H1 (cell line): ENCODE results near the gene PF4V1. TPM values are rescaled to one million over a fixed set of nuclear protein-coding genes. Genes with fewer than 3 reads are reported as not detected.

Source experiments
- CTCF ChIA-PET: fragments of 300-600 bp; sonication (Branson Sonifier 250); formaldehyde crosslinking; loops from one replicate; lab custom pipeline; 2021; ENCODE audit not compliant: partially characterized antibody; lab: Charles Lee
- POLR2A ChIA-PET: fragments of 300-600 bp; sonication (Branson Sonifier 250); formaldehyde crosslinking; loops from one replicate; lab custom pipeline; 2021; ENCODE audit warnings: inconsistent platforms; ENCODE audit not compliant: partially characterized antibody; lab: Charles Lee
- DNase-seq, 2 experiments: peaks; one replicate each; pipeline versions ENCODE4 v3.0.0 to v3.0.0-alpha.2; 2010 to 2022; ENCODE audit warnings: low spot score in 2 of 2, low read depth in 1 of 2, mixed read lengths in 1 of 2
- FAIRE-seq: peaks from 2 replicates; lab custom pipeline; 2011; peaks lifted over from hg19 to GRCh38; lab: Jason Lieb, UNC
- H2AFZ ChIP-seq: 2 replicates; pipeline ENCODE4 v1.8.1; 2012; ENCODE audit warnings: low read length, inconsistent platforms
- H2AK5ac ChIP-seq: 2 replicates; pipeline ENCODE4 v1.6.1; 2013; ENCODE audit warnings: low read depth, low read length
- H2BK120ac ChIP-seq: replicated peaks from 2 replicates; pipeline ENCODE3; 2013; ENCODE audit warnings: low read depth, low read length, inconsistent platforms
- H2BK12ac ChIP-seq: 2 replicates; pipeline ENCODE4 v1.6.1; 2013; ENCODE audit warnings: low read depth, low read length
- H2BK15ac ChIP-seq: 2 replicates; pipeline ENCODE4 v1.6.1; 2013; ENCODE audit warnings: low read length
- H2BK20ac ChIP-seq: 2 replicates; pipeline ENCODE4 v1.6.1; 2013; ENCODE audit warnings: low read length
- H2BK5ac ChIP-seq: 2 replicates; pipeline ENCODE4 v1.6.1; 2013; ENCODE audit warnings: low read depth, low read length
- H3K14ac ChIP-seq: 2 replicates; pipeline ENCODE4 v1.6.1; 2013; ENCODE audit warnings: inconsistent platforms; ENCODE audit not compliant: insufficient read length
- H3K18ac ChIP-seq: 2 replicates; pipeline ENCODE4 v1.6.1; 2013; ENCODE audit warnings: low read length; ENCODE audit errors: extremely low read depth
- H3K23ac ChIP-seq: 2 replicates; pipeline ENCODE4 v1.6.1; 2013; ENCODE audit warnings: inconsistent platforms; ENCODE audit not compliant: insufficient read length
- H3K23me2 ChIP-seq: 2 replicates; pipeline ENCODE4 v1.6.1; 2013; ENCODE audit warnings: low read depth, low read length
- H3K27ac ChIP-seq: 2 replicates; pipeline ENCODE4 v1.6.1; 2011; ENCODE audit warnings: low read depth, low read length, inconsistent platforms
- H3K27me3 ChIP-seq, 4 experiments: replicated peaks in 1 of 4; 1 replicate in 1 of 4; 2 replicates in 3 of 4; pipeline versions ENCODE4 v1.6.1 to v1.8.1; 2011 to 2013; ENCODE audit warnings: low read length in 3 of 4, mild to moderate bottlenecking in 3 of 4, inconsistent platforms in 2 of 4, mixed read lengths in 2 of 4, moderate library complexity in 1 of 4; ENCODE audit not compliant: control insufficient read depth in 3 of 4, insufficient read depth in 3 of 4; ENCODE audit errors: extremely low read depth in 1 of 4
- H3K36me3 ChIP-seq, 4 experiments: 2 replicates each; pipeline versions ENCODE4 v1.6.1 to v1.8.1; 2011 to 2013; ENCODE audit warnings: mild to moderate bottlenecking in 4 of 4, low read length in 3 of 4, moderate library complexity in 2 of 4, control low read depth in 1 of 4, inconsistent platforms in 1 of 4; ENCODE audit not compliant: insufficient read depth in 4 of 4, control insufficient read depth in 2 of 4
- H3K4ac ChIP-seq: replicated peaks from 2 replicates; pipeline ENCODE3; 2013; ENCODE audit warnings: low read length, low read depth, mixed read lengths, inconsistent platforms; ENCODE audit not compliant: insufficient read length
- H3K4me1 ChIP-seq, 4 experiments: replicated peaks in 1 of 4; 1 replicate in 1 of 4; 2 replicates in 3 of 4; pipeline versions ENCODE4 v1.6.1 to v1.8.1; 2011 to 2013; ENCODE audit warnings: low read length in 3 of 4, inconsistent platforms in 2 of 4, mixed read lengths in 1 of 4; ENCODE audit not compliant: insufficient read depth in 4 of 4, control insufficient read depth in 3 of 4
- H3K4me2 ChIP-seq, 2 experiments: 2 replicates each; pipeline versions ENCODE4 v1.6.1 to v1.8.1; 2011 to 2013; ENCODE audit warnings: low read depth in 2 of 2, low read length in 2 of 2, control low read depth in 1 of 2, inconsistent platforms in 1 of 2, mild to moderate bottlenecking in 1 of 2; ENCODE audit not compliant: insufficient read depth in 1 of 2
- H3K4me3 ChIP-seq, 4 experiments: fragments of 200-600, 300-600 bp in 1 of 4; sonication (generic), shearing (Covaris generic), sonication (Bioruptor Twin) in 1 of 4; 2 replicates each; pipeline versions ENCODE4 v1.5.1 to v1.8.1; 2011 to 2016; ENCODE audit warnings: low read length in 4 of 4, low read depth in 3 of 4, control low read depth in 2 of 4, inconsistent platforms in 2 of 4, mild to moderate bottlenecking in 2 of 4, mixed read lengths in 1 of 4, moderate library complexity in 1 of 4; ENCODE audit not compliant: insufficient read depth in 2 of 4; ENCODE audit errors: extremely low read depth in 1 of 4
- H3K56ac ChIP-seq: replicated peaks from 2 replicates; pipeline ENCODE3; 2013; ENCODE audit warnings: low read depth, mild to moderate bottlenecking, mixed read lengths, low read length, inconsistent platforms; ENCODE audit not compliant: insufficient read length
- H3K79me1 ChIP-seq: 2 replicates; pipeline ENCODE4 v1.6.1; 2013; ENCODE audit warnings: low read depth, low read length, control low read depth
- H3K79me2 ChIP-seq, 2 experiments: 2 replicates each; pipeline versions ENCODE4 v1.6.1 to v1.8.1; 2012 to 2013; ENCODE audit warnings: low read length in 2 of 2, mild to moderate bottlenecking in 2 of 2, inconsistent platforms in 1 of 2; ENCODE audit not compliant: insufficient read depth in 2 of 2, control insufficient read depth in 1 of 2
- H3K9ac ChIP-seq, 4 experiments: replicated peaks in 1 of 4; 1 replicate in 1 of 4; 2 replicates in 3 of 4; pipeline versions ENCODE4 v1.6.1 to v1.8.1; 2011 to 2013; ENCODE audit warnings: low read depth in 3 of 4, low read length in 3 of 4, control low read depth in 2 of 4, mild to moderate bottlenecking in 2 of 4, moderate library complexity in 2 of 4, inconsistent platforms in 1 of 4; ENCODE audit errors: extremely low read depth in 1 of 4
- H3K9me3 ChIP-seq, 2 experiments: 2 replicates each; pipeline versions ENCODE4 v1.6.1 to v1.8.1; 2012 to 2013; ENCODE audit warnings: mild to moderate bottlenecking in 2 of 2, moderate library complexity in 2 of 2, control low read depth in 1 of 2, inconsistent platforms in 1 of 2, low read depth in 1 of 2, low read length in 1 of 2, mixed read lengths in 1 of 2; ENCODE audit not compliant: insufficient read depth in 2 of 2
- H4K20me1 ChIP-seq, 2 experiments: replicated peaks in 1 of 2; 2 replicates each; pipeline versions ENCODE3 to v1.8.1; 2011 to 2013; ENCODE audit warnings: inconsistent platforms in 2 of 2, low read length in 2 of 2, mild to moderate bottlenecking in 1 of 2; ENCODE audit not compliant: insufficient read depth in 2 of 2, control insufficient read depth in 1 of 2
- H4K5ac ChIP-seq: 2 replicates; pipeline ENCODE4 v1.6.1; 2013; ENCODE audit warnings: low read length, low read depth, mixed read lengths, inconsistent platforms; ENCODE audit not compliant: insufficient read length
- H4K8ac ChIP-seq: 2 replicates; pipeline ENCODE4 v1.8.0; 2013; ENCODE audit warnings: mild to moderate bottlenecking, moderate library complexity, low read length, inconsistent platforms; ENCODE audit not compliant: insufficient read depth; ENCODE audit errors: extremely low read depth
- H4K91ac ChIP-seq: replicated peaks from 2 replicates; pipeline ENCODE3; 2013; ENCODE audit warnings: low read length, mixed read lengths, inconsistent platforms; ENCODE audit not compliant: insufficient read length
- BCL11A ChIP-seq, 2 experiments: IDR thresholded peaks; one replicate each; pipeline ENCODE4 v1.6.1; 2011; ENCODE audit warnings: low read depth in 2 of 2, low read length in 2 of 2, mild to moderate bottlenecking in 2 of 2
- CBX5 ChIP-seq: fragments of 300-800, 300-1000 bp; sonication (generic); IDR thresholded peaks from 2 replicates; pipeline ENCODE4 v1.7.1; 2016; ENCODE audit warnings: antibody characterized with exemption, low read length, low read depth
- CHD2 ChIP-seq: IDR thresholded peaks from 2 replicates; pipeline ENCODE4 v1.6.1; 2012; ENCODE audit warnings: low read length, improper control_type of control experiment
- CREB1 ChIP-seq: IDR thresholded peaks from 2 replicates; pipeline ENCODE4 v1.6.1; 2012; ENCODE audit warnings: inconsistent platforms
- EP300 ChIP-seq, 2 experiments: IDR thresholded peaks; 1 replicate in 1 of 2; 2 replicates in 1 of 2; pipeline ENCODE4 v1.6.1; 2011 to 2012; ENCODE audit warnings: low read depth in 2 of 2, low read length in 2 of 2, mild to moderate bottlenecking in 2 of 2, borderline replicate concordance in 1 of 2, inconsistent platforms in 1 of 2, moderate library complexity in 1 of 2
- NANOG ChIP-seq: IDR thresholded peaks from 2 replicates; pipeline ENCODE4 v1.6.1; 2011; ENCODE audit warnings: low read length, low read depth, mild to moderate bottlenecking, inconsistent platforms; ENCODE audit not compliant: insufficient read depth, poor library complexity, severe bottlenecking
- NRF1 ChIP-seq: IDR thresholded peaks from 2 replicates; pipeline ENCODE4 v1.6.1; 2011; ENCODE audit warnings: mild to moderate bottlenecking, low read depth, low read length, improper control_type of control experiment
- POLR2AphosphoS5 ChIP-seq: IDR thresholded peaks from 2 replicates; pipeline ENCODE4 v1.6.1; 2011; ENCODE audit warnings: low read depth, low read length
- RAD21 ChIP-seq, 2 experiments: IDR thresholded peaks in 1 of 2; conservative IDR thresholded peaks in 1 of 2; 2 replicates each; pipeline ENCODE4 v1.6.1; 2011; ENCODE audit warnings: low read depth in 2 of 2, low read length in 2 of 2, improper control_type of control experiment in 1 of 2, inconsistent platforms in 1 of 2, mild to moderate bottlenecking in 1 of 2, moderate library complexity in 1 of 2
- RFX5 ChIP-seq: IDR thresholded peaks from 2 replicates; pipeline ENCODE4 v1.6.1; 2011; ENCODE audit warnings: low read depth, low read length, improper control_type of control experiment, borderline replicate concordance
- SIRT6 ChIP-seq: IDR thresholded peaks from one replicate; pipeline ENCODE4 v1.7.1; 2012; ENCODE audit warnings: low read length, inconsistent platforms
- SP2 ChIP-seq: IDR thresholded peaks from 2 replicates; pipeline ENCODE4 v1.6.1; 2012; ENCODE audit warnings: mild to moderate bottlenecking, low read length, inconsistent platforms
- TBP ChIP-seq: IDR thresholded peaks from 2 replicates; pipeline ENCODE4 v1.6.1; 2011; ENCODE audit warnings: low read depth, low read length, improper control_type of control experiment
- WGBS, 2 experiments: shearing (Covaris generic) in 1 of 2; methylation state at CpG; one replicate each; pipeline versions ENCODE4 v1.1.6 to v1.1.7; 2013 to 2015; ENCODE audit warnings: low lambda C conversion rate in 2 of 2, mixed read lengths in 2 of 2, inconsistent platforms in 1 of 2, low coverage in 1 of 2, missing lambda C conversion rate in 1 of 2; ENCODE audit not compliant: insufficient replicate concordance in 2 of 2, insufficient coverage in 1 of 2, insufficient read length in 1 of 2; ENCODE audit errors: extremely low coverage in 1 of 2, missing lambda C conversion rate in 1 of 2; 5-methylcytosine and 5-hydroxymethylcytosine counted together
- polyA plus RNA-seq, 7 experiments: library from polyadenylated mRNA; depleted of rRNA in 3 of 7; stranded (reverse) in 5 of 7; unstranded in 2 of 7; fragments of >200 nt in 5 of 7; fragments of 200-250 nt in 2 of 7; gene quantifications; 1 replicate in 5 of 7; 2 replicates in 1 of 7; 4 replicates in 1 of 7; pipeline versions ENCODE4 v1.2.1 to v1.2.3, GENCODE V29; 2011 to 2013; ENCODE audit warnings: missing spikeins in 2 of 7, mixed read lengths in 2 of 7
- total RNA-seq: library from RNA; stranded (reverse); fragmentation: NEBNext Ultra II Directional; extraction: Animal tissue kit (Norgen Biotek cat#: 25700); gene quantifications from 2 replicates; pipeline ENCODE4 v1.2.1, GENCODE V29; 2021

Gene PF4V1
- total and polyA plus RNA-seq, 2 of the 8 experiments (the other 6 are each of a cell fraction or from before 2014, with no cell fraction given), result not detected

GRCh38 chr4:73822389-73822788, 30.7 kb upstream of the PF4V1 start:
- Histone ChIP-seq H3K23ac (no peak overlapping the region), H3K18ac (no peak overlapping the region), H3K27me3 (no peaks in the 10 kb centered on the region), H3K36me3 (no peaks in the 10 kb centered on the region), H2AFZ (no peak overlapping the region), H4K91ac (no peak overlapping the region), H2BK5ac (no peak overlapping the region), H4K20me1 (no peaks in the 10 kb centered on the region), H3K4me1 (no peaks in the 10 kb centered on the region), H3K56ac (no peak overlapping the region), H4K5ac (no peak overlapping the region), H3K79me1 (no peaks in the 10 kb centered on the region), H3K4me3 (no peak overlapping the region), H2BK20ac (no peak overlapping the region), H2BK12ac (no peak overlapping the region), H3K9me3 (0 out of 4 replicates have a peak, but pooled peaks cover 0 to under 1% of the 10 kb centered on the region in 2 experiments), H3K14ac (no peak overlapping the region), H3K79me2 (no peaks in the 10 kb centered on the region), H2AK5ac (no peak overlapping the region), H4K8ac (no peak overlapping the region), H2BK120ac (no peak overlapping the region), H3K23me2 (no peaks in the 10 kb centered on the region), H3K9ac (no peak overlapping the region), H3K4ac (no peak overlapping the region), H2BK15ac (no peak overlapping the region), H3K4me2 (no peak overlapping the region), H3K27ac (no peak overlapping the region)
- no peak for DNase-seq
- ChIA-PET CTCF (no interaction called here), POLR2A (no interaction called here)
- WGBS, 2 experiments, result 78% methylated on average over 3 of the region's 3 CpGs; no CpG with 5 or more reads in 1 of the 2 experiments
- FAIRE-seq, result no peak
- no peak for TF ChIP-seq NRF1
- no peak for TF ChIP-seq BCL11A (IDR thresholded peaks at IDR 0.05; ENCODE audit: low read depth in 2 of 2, low read length in 2 of 2)
- TF ChIP-seq CREB1, result no peak
- TF ChIP-seq CBX5, result no peak
- no peak for TF ChIP-seq SP2
- no peak for TF ChIP-seq CHD2
- no peak for TF ChIP-seq NANOG
- no peak for TF ChIP-seq TBP
- TF ChIP-seq POLR2AphosphoS5, result no peak
- TF ChIP-seq RFX5, result no peak
- no peak for TF ChIP-seq SIRT6
- no peak for TF ChIP-seq EP300 (IDR thresholded peaks at IDR 0.05; ENCODE audit: borderline replicate concordance in 1 of 2, low read depth in 2 of 2, low read length in 2 of 2)
- no peak for TF ChIP-seq RAD21 (IDR thresholded peaks at IDR 0.05 in 1 of 2, conservative IDR thresholded peaks at IDR 0.05 in 1 of 2; ENCODE audit: low read depth in 2 of 2, low read length in 2 of 2)
